Left cardiac atrium (tissue), 4 donors: ENCODE data around the gene ADCY7. TPM values are rescaled to one million over a fixed set of nuclear protein-coding genes. Genes with fewer than 3 reads are reported as not detected.

Experiments used
- ATAC-seq, 2 donors: fragments of 200-7000 bp; cut with Tn5 transposase; one replicate each; pipeline ENCODE4 v1.9.1; 2020; ENCODE audit warnings: mild to moderate bottlenecking in 2 of 2, moderate library complexity in 2 of 2
- DNase-seq: peaks from one replicate; pipeline ENCODE4 v3.0.0-alpha.2; 2020
- intact Hi-C, 2 donors: fragments of 100-400 bp; cut with DNase I; formaldehyde crosslinking; loops; one replicate each; pipeline versions ENCODE4 v1.14.1 to v1.15.1; 2022 to 2023
- total RNA-seq, 2 donors: library from RNA; stranded (reverse); fragmentation: NEBNext Ultra II Directional; extraction: Animal tissue kit (Norgen Biotek cat#: 25700); gene quantifications; one replicate each; pipeline ENCODE4 v1.2.1, GENCODE V29; 2021
- donor health status: DM: no; HTN: yes; CAD: no.
- donor health status: DM: no; HTN: yes; CAD: no; lungs with severe emphysema.
- donor health status: DM: yes; HTN: yes; CAD: no.
- donor health status: Dilated cardiomyopathy.

ADCY7 gene
- total RNA-seq, 2 donors from 2014 or later: 14.3 to 23.7 TPM

GRCh38 chr16:50275428-50276325, 9.3 kb downstream of the ADCY7 start:
- intact Hi-C loops: no loop called here
- ATAC-seq (no peak), DNase-seq (no peak)

GRCh38 chr16:50276326-50276640, 9.9 kb downstream of the ADCY7 start:
- DNase-seq: no peak
- intact Hi-C loops: no loop called here
- ATAC-seq: no peak

GRCh38 chr16:50276801-50277555, 10.6 kb downstream of the ADCY7 start:
- intact Hi-C loops: no loop called here
- ATAC-seq: no peak
- no peak for DNase-seq

- ATAC-seq (no peak), DNase-seq (no peak)
- intact Hi-C loops: no loop called here
These were observed 11.9 kb downstream of the ADCY7 start for GRCh38 chr16:50278251-50278650.

- ATAC-seq: no peak
- DNase-seq: no peak
- intact Hi-C loops: no loop called here
These were observed 13.1 kb downstream of the ADCY7 start for GRCh38 chr16:50279504-50279865.

- no peak for ATAC-seq
- intact Hi-C loops: no loop called here
- no peak for DNase-seq
These were observed 14.6 kb downstream of the ADCY7 start for GRCh38 chr16:50280932-50281331.

GRCh38 chr16:50281391-50282009, 15.1 kb downstream of the ADCY7 start:
- intact Hi-C loops: no loop called here
- no peak for DNase-seq
- no peak for ATAC-seq

- intact Hi-C loops: no loop called here
- ATAC-seq: peak; percentile 74 to 76
- DNase-seq: peak; percentile 69
These were observed 15.7 kb downstream of the ADCY7 start for GRCh38 chr16:50282010-50282538.

GRCh38 chr16:50282955-50283631, 16.7 kb downstream of the ADCY7 start:
- DNase-seq (no peak), ATAC-seq (no peak)
- intact Hi-C loops: no loop called here

GRCh38 chr16:50284131-50284911, 18.0 kb downstream of the ADCY7 start:
- ATAC-seq: peak; percentile 13 to 31
- peak; percentile 54 for DNase-seq
- intact Hi-C loops: no loop called here

GRCh38 chr16:50285406-50286003, 19.2 kb downstream of the ADCY7 start:
- intact Hi-C loops: no loop called here
- DNase-seq: no peak
- no peak for ATAC-seq

- intact Hi-C loops: no loop called here
- ATAC-seq: no peak
- DNase-seq: no peak
These were observed 20.3 kb downstream of the ADCY7 start for GRCh38 chr16:50286681-50287080.

GRCh38 chr16:50288026-50288425, 21.7 kb downstream of the ADCY7 start:
- DNase-seq (no peak), ATAC-seq (no peak)
- intact Hi-C loops: no loop called here

GRCh38 chr16:50288920-50289319, 22.6 kb downstream of the ADCY7 start:
- intact Hi-C loops: no loop called here
- DNase-seq (no peak), ATAC-seq (no peak)

GRCh38 chr16:50289950-50290764, 23.8 kb downstream of the ADCY7 start:
- DNase-seq: no peak
- intact Hi-C loops: no loop called here
- no peak for ATAC-seq

GRCh38 chr16:50290856-50291255, 24.5 kb downstream of the ADCY7 start:
- intact Hi-C loops: no loop called here
- no peak for ATAC-seq
- DNase-seq: no peak

- intact Hi-C loops: no loop called here
- no peak for ATAC-seq
- no peak for DNase-seq
These were observed 25.6 kb downstream of the ADCY7 start for GRCh38 chr16:50291719-50292565.
